GM12878 (cell line): ENCODE results near the gene CSNK1A1. TPM values are rescaled to one million over a fixed set of nuclear protein-coding genes. Genes with fewer than 3 reads are reported as not detected.

Experiments used
- ATAC-seq: fragments of 200-7000 bp; cut with Tn5 transposase; 3 replicates; pipeline ENCODE4 v1.9.1; 2020; ENCODE audit warnings: mild to moderate bottlenecking, moderate library complexity
- BruUV-seq: library from RNA; stranded (reverse); fragments of 400-500 nt; replicated peaks from 2 replicates; lab custom pipeline; 2021; lab: Mats Ljungman, UMichigan
- CTCF ChIA-PET: fragments of 300-600 bp; sonication (Branson Sonifier 250); formaldehyde crosslinking; extraction: SDS; loops from one replicate; lab custom pipeline; 2021; ENCODE audit warnings: inconsistent platforms; lab: Yijun Ruan, JAX
- POLR2A ChIA-PET: fragments of 350-600 bp; formaldehyde crosslinking; extraction: SDS; loops from one replicate; lab custom pipeline; 2021; ENCODE audit warnings: inconsistent platforms; lab: Charles Lee
- RAD21 ChIA-PET: fragments of 300-600 bp; sonication (Branson Sonifier 250); formaldehyde crosslinking; loops from one replicate; lab custom pipeline; 2023; ENCODE audit warnings: antibody characterized with exemption; ENCODE audit not compliant: unreplicated experiment; lab: Charles Lee
- SMC1A ChIA-PET: fragments of 300-600 bp; sonication (Branson Sonifier 250); formaldehyde crosslinking; loops from one replicate; lab custom pipeline; 2023; ENCODE audit not compliant: unreplicated experiment, uncharacterized antibody; lab: Charles Lee
- DNase-seq: peaks from one replicate; pipeline ENCODE4 v3.0.0-alpha.2; 2011; ENCODE audit warnings: low read depth, low spot score
- FAIRE-seq: peaks from 3 replicates; lab custom pipeline; 2011; peaks lifted over from hg19 to GRCh38; lab: Jason Lieb, UNC
- H2AFZ ChIP-seq: 2 replicates; pipeline ENCODE4 v1.6.0; 2011; ENCODE audit warnings: low read depth, low read length, control low read depth; ENCODE audit not compliant: control insufficient read depth
- H3K27ac ChIP-seq: 2 replicates; pipeline ENCODE4 v1.5.1; 2011; ENCODE audit warnings: control low read depth; ENCODE audit not compliant: control insufficient read depth, insufficient read depth
- H3K27me3 ChIP-seq, 2 experiments: replicated peaks in 1 of 2; 2 replicates each; pipeline versions ENCODE4 v1.6.0 to v1.6.1; 2011; ENCODE audit warnings: low read length in 1 of 2; ENCODE audit not compliant: control insufficient read depth in 2 of 2, insufficient read depth in 2 of 2
- H3K36me3 ChIP-seq, 2 experiments: 2 replicates each; pipeline ENCODE4 v1.5.1; 2011; ENCODE audit warnings: low read length in 1 of 2; ENCODE audit not compliant: control insufficient read depth in 2 of 2, insufficient read depth in 2 of 2
- H3K4me1 ChIP-seq: 2 replicates; pipeline ENCODE4 v1.6.1; 2011; ENCODE audit warnings: mild to moderate bottlenecking, low read length, moderate library complexity, mixed read lengths; ENCODE audit not compliant: control insufficient read depth, insufficient read depth
- H3K4me2 ChIP-seq: 2 replicates; pipeline ENCODE4 v1.6.0; 2011; ENCODE audit warnings: control low read depth; ENCODE audit not compliant: control insufficient read depth, insufficient read depth
- H3K4me3 ChIP-seq: fragments of 200-600 bp; sonication (generic); 2 replicates; pipeline ENCODE4 v1.5.1; 2016
- H3K79me2 ChIP-seq: 2 replicates; pipeline ENCODE4 v1.6.0; 2011; ENCODE audit warnings: low read length; ENCODE audit not compliant: control insufficient read depth, insufficient read depth
- H3K9ac ChIP-seq: 2 replicates; pipeline ENCODE4 v1.8.0; 2011; ENCODE audit warnings: low read length, control low read depth, mixed read lengths; ENCODE audit not compliant: control insufficient read depth, insufficient read depth
- H3K9me3 ChIP-seq: replicated peaks from 3 replicates; pipeline ENCODE4 v1.5.1; 2011; ENCODE audit warnings: mild to moderate bottlenecking, low read length; ENCODE audit not compliant: control insufficient read depth, insufficient read depth
- H4K20me1 ChIP-seq: 2 replicates; pipeline ENCODE4 v1.6.0; 2011; ENCODE audit not compliant: control insufficient read depth, insufficient read depth
- CBFB ChIP-seq: IDR thresholded peaks from 2 replicates; pipeline ENCODE4 v1.6.1; 2016; ENCODE audit warnings: antibody characterized with exemption, low read depth
- DPF2 ChIP-seq: fragments of 450-650 bp; IDR thresholded peaks from 2 replicates; pipeline ENCODE4 v1.6.1; 2017; ENCODE audit warnings: mild to moderate bottlenecking
- EP300 ChIP-seq, 2 experiments: fragments of 150-350 bp in 1 of 2; IDR thresholded peaks; 2 replicates each; pipeline ENCODE4 v1.6.1; 2011 to 2012; ENCODE audit warnings: low read depth in 2 of 2, low read length in 2 of 2, borderline replicate concordance in 1 of 2, improper control_type of control experiment in 1 of 2, inconsistent platforms in 1 of 2; ENCODE audit not compliant: control insufficient read depth in 1 of 2
- GABPA ChIP-seq: IDR thresholded peaks from 2 replicates; pipeline ENCODE4 v1.6.1; 2014; ENCODE audit warnings: antibody characterized with exemption, low read depth, mild to moderate bottlenecking, inconsistent platforms
- HDAC2 ChIP-seq: fragments of 200-600 bp; sonication (generic); IDR thresholded peaks from 2 replicates; pipeline ENCODE4 v1.6.1; 2017
- MEF2A ChIP-seq: IDR thresholded peaks from 2 replicates; pipeline ENCODE4 v1.6.1; 2011; ENCODE audit warnings: low read depth, mild to moderate bottlenecking, low read length, moderate library complexity; ENCODE audit not compliant: insufficient read depth
- MYB ChIP-seq: fragments of 150-350 bp; IDR thresholded peaks from 2 replicates; pipeline ENCODE4 v1.6.1; 2014; ENCODE audit warnings: mild to moderate bottlenecking, low read depth, low read length, borderline replicate concordance
- RELA ChIP-seq: fragments of 450-650 bp; IDR thresholded peaks from 2 replicates; pipeline ENCODE4 v1.8.0; 2014; ENCODE audit warnings: borderline replicate concordance; ENCODE audit not compliant: partially characterized antibody
- RUNX3 ChIP-seq: IDR thresholded peaks from 2 replicates; pipeline ENCODE4 v1.6.1; 2012; ENCODE audit warnings: low read length, inconsistent platforms
- SMAD1 ChIP-seq: fragments of 450-650 bp; IDR thresholded peaks from 2 replicates; pipeline ENCODE4 v1.6.1; 2018; ENCODE audit warnings: mild to moderate bottlenecking, low read depth; ENCODE audit not compliant: partially characterized antibody
- SUPT20H ChIP-seq: IDR thresholded peaks from 2 replicates; pipeline ENCODE4 v1.6.1; 2011; ENCODE audit warnings: low read depth, mild to moderate bottlenecking, low read length, moderate library complexity, borderline replicate concordance; ENCODE audit not compliant: control insufficient read depth
- WGBS: methylation state at CpG from one replicate; pipeline ENCODE4 v1.1.6; 2016; ENCODE audit warnings: low lambda C conversion rate; ENCODE audit not compliant: insufficient replicate concordance, insufficient coverage; ENCODE audit errors: missing lambda C conversion rate; 5-methylcytosine and 5-hydroxymethylcytosine counted together
- in situ Hi-C: fragments of 300-500 bp; cut with MboI; formaldehyde crosslinking; loops from 9 replicates; pipeline ENCODE4 v1.14.3; 2018; ENCODE audit warnings: mixed read lengths
- intact Hi-C: fragments of 100-400 bp; cut with micrococcal nuclease; formaldehyde crosslinking; loops from one replicate; pipeline ENCODE4 v1.14.2; 2022; ENCODE audit not compliant: unreplicated experiment
- polyA plus RNA-seq, 11 experiments: library from polyadenylated mRNA; depleted of rRNA in 4 of 11; unstranded in 6 of 11; stranded (reverse) in 5 of 11; fragments of >200 nt; fragmentation: Nextera tagmentation in 4 of 11; fragmentation: Illumina TruSeq in 1 of 11; extraction: Ambion mirVana in 4 of 11; extraction: Trizol in 1 of 11; gene quantifications; 1 replicate in 1 of 11; 2 replicates in 10 of 11; pipeline versions ENCODE4 v1.2.1 to v1.2.3, GENCODE V29; 2011 to 2016; ENCODE audit warnings: inconsistent platforms in 2 of 11, missing spikeins in 2 of 11, low read depth in 1 of 11
- total RNA-seq, 4 experiments: library from RNA; depleted of rRNA in 3 of 4; stranded (reverse); fragments of >200 nt in 3 of 4; fragmentation: Illumina TruSeq in 1 of 4; extraction: Trizol in 1 of 4; gene quantifications; 2 replicates each; pipeline versions ENCODE4 v1.2.1 to v1.2.3, GENCODE V29; 2013 to 2021
- TF ChIP-seq, protein P1 (sequence below): IDR thresholded peaks from 2 replicates; pipeline ENCODE4 v1.6.1; 2012; ENCODE audit warnings: mild to moderate bottlenecking, low read depth, low read length
- TF ChIP-seq, protein P2 (sequence below): fragments of 450-650 bp; IDR thresholded peaks from 2 replicates; pipeline ENCODE4 v1.6.1; 2017; ENCODE audit warnings: mild to moderate bottlenecking

The CSNK1A1 gene
- total and polyA plus RNA-seq, 10 of the 15 experiments (the other 5 are each of a cell fraction or from before 2014, with no cell fraction given), result 53.3 to 155 (median 133) TPM

- no peak for FAIRE-seq
- no peak for DNase-seq
- Histone ChIP-seq H3K9me3 (no peaks in the 10 kb centered on the region), H4K20me1 (no peaks in the 10 kb centered on the region), H3K4me3 (no peak overlapping the region), H3K4me2 (no peak overlapping the region), H3K27me3 (no peaks in the 10 kb centered on the region), H3K79me2 (no peaks in the 10 kb centered on the region), H3K9ac (no peak overlapping the region), H3K36me3 (peaks cover 2 to 15% of the 10 kb centered on the region in 2 experiments), H2AFZ (no peak overlapping the region), H3K27ac (no peak overlapping the region), H3K4me1 (no peaks in the 10 kb centered on the region)
- ChIA-PET RAD21 (interaction anchor here (0.7 to 0.9 kb wide), 2 partner anchors 58 to 854 kb away, joined by 3 to 4 read pairs; partner anchors contain the start of gene CSNK1A1), CTCF (interaction anchor here (1.2 to 2.1 kb wide), 2 partner anchors 24 to 125 kb away, joined by 5 to 9 read pairs; no protein-coding TSS in a partner anchor), SMC1A (interaction anchor here (0.6 to 1.8 kb wide), 5 partner anchors 10 to 24 kb away, joined by 3 to 5 read pairs (median 3); no protein-coding TSS in a partner anchor), POLR2A (interaction anchor here (0.6 to 1.8 kb wide), 2 partner anchors 136 to 229 kb away, joined by 3 to 4 read pairs; partner anchors contain the start of gene PCYOX1L)
- BruUV-seq, result no TSS peak
- TF ChIP-seq RELA (no peak), CBFB (no peak), SUPT20H (no peak), GABPA (no peak), HDAC2 (no peak), DPF2 (no peak)
- ATAC-seq, result no peak
- in situ Hi-C loops, result no loop called here
- 94% methylated on average over 2 of the region's 2 CpGs for WGBS
- intact Hi-C loops, result no loop called here
Measured at GRCh38 chr5:149493316-149493715, 57.9 kb downstream of the CSNK1A1 start.

DNA sequence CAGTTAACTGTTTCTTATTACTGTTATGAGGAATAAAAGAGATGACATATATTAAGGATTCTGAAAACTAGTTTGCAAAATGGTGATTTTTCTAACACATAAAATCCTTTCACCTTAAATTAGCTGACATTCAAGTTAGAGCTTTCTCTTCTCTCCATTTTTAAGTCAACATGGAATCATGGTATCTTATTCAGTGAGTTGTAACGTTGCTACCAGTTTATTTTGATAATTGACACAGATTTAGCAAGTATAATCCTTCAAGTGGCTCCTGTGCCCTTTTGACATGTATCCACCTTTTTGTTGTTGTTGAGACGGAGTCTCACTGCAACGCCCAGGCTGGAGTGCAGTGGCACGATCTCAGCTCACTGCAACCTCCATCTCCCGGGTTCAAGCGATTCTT, 58.5 kb downstream of the CSNK1A1 start:
- Histone ChIP-seq H3K4me3 (no peak overlapping the region), H3K36me3 (peaks cover 2 to 15% of the 10 kb centered on the region in 2 experiments), H3K9ac (no peak overlapping the region), H3K9me3 (no peaks in the 10 kb centered on the region)
- CTCF ChIA-PET, result no interaction called here
- no TSS peak for BruUV-seq
- RAD21 ChIA-PET, result interaction anchor here (0.7 kb wide), 1 partner anchor 854 kb away, joined by 3 read pairs; no protein-coding TSS in a partner anchor
- FAIRE-seq, result no peak
- TF ChIP-seq MEF2A (no peak), SMAD1 (no peak), MYB (no peak), EP300 (IDR thresholded peaks at IDR 0.05; ENCODE audit: borderline replicate concordance in 1 of 2, control insufficient read depth in 1 of 2, low read depth in 2 of 2, low read length in 2 of 2) (no peak), RUNX3 (no peak)
- TF ChIP-seq, protein P1, sequence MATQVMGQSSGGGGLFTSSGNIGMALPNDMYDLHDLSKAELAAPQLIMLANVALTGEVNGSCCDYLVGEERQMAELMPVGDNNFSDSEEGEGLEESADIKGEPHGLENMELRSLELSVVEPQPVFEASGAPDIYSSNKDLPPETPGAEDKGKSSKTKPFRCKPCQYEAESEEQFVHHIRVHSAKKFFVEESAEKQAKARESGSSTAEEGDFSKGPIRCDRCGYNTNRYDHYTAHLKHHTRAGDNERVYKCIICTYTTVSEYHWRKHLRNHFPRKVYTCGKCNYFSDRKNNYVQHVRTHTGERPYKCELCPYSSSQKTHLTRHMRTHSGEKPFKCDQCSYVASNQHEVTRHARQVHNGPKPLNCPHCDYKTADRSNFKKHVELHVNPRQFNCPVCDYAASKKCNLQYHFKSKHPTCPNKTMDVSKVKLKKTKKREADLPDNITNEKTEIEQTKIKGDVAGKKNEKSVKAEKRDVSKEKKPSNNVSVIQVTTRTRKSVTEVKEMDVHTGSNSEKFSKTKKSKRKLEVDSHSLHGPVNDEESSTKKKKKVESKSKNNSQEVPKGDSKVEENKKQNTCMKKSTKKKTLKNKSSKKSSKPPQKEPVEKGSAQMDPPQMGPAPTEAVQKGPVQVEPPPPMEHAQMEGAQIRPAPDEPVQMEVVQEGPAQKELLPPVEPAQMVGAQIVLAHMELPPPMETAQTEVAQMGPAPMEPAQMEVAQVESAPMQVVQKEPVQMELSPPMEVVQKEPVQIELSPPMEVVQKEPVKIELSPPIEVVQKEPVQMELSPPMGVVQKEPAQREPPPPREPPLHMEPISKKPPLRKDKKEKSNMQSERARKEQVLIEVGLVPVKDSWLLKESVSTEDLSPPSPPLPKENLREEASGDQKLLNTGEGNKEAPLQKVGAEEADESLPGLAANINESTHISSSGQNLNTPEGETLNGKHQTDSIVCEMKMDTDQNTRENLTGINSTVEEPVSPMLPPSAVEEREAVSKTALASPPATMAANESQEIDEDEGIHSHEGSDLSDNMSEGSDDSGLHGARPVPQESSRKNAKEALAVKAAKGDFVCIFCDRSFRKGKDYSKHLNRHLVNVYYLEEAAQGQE, result no peak
- TF ChIP-seq, protein P2, sequence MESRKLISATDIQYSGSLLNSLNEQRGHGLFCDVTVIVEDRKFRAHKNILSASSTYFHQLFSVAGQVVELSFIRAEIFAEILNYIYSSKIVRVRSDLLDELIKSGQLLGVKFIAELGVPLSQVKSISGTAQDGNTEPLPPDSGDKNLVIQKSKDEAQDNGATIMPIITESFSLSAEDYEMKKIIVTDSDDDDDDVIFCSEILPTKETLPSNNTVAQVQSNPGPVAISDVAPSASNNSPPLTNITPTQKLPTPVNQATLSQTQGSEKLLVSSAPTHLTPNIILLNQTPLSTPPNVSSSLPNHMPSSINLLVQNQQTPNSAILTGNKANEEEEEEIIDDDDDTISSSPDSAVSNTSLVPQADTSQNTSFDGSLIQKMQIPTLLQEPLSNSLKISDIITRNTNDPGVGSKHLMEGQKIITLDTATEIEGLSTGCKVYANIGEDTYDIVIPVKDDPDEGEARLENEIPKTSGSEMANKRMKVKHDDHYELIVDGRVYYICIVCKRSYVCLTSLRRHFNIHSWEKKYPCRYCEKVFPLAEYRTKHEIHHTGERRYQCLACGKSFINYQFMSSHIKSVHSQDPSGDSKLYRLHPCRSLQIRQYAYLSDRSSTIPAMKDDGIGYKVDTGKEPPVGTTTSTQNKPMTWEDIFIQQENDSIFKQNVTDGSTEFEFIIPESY, result no peak
- TF ChIP-seq, all 136 proteins: peak for 0
- DNase-seq (no peak), ATAC-seq (no peak)
- H4K20me1 ChIP-seq, result no peaks in the 10 kb centered on the region
- H3K4me1 ChIP-seq, result no peaks in the 10 kb centered on the region
- in situ Hi-C loops, result no loop called here
- H3K4me2 ChIP-seq, result no peak overlapping the region
- no peaks in the 10 kb centered on the region for H3K27me3 ChIP-seq
- H3K27ac ChIP-seq, result no peak overlapping the region
- intact Hi-C loops, result no loop called here
- no peak overlapping the region for H2AFZ ChIP-seq
- POLR2A ChIA-PET, result interaction anchor here (1.8 kb wide), 1 partner anchor 135 kb away, joined by 4 read pairs; the partner anchor contains the start of gene PCYOX1L
- WGBS, result 95% methylated on average over 6 of the region's 6 CpGs
- H3K79me2 ChIP-seq, result no peaks in the 10 kb centered on the region
- SMC1A ChIA-PET, result interaction anchor here (1.0 kb wide), 1 partner anchor 12 kb away, joined by 3 read pairs; no protein-coding TSS in a partner anchor
